Measurements from ENCODE around the gene SMCR8. TPM values are rescaled to one million over a fixed set of nuclear protein-coding genes. Genes with fewer than 3 reads are reported as not detected.

SMCR8 gene
- total RNA-seq, 1 donor from 2014 or later = 18.2 TPM

DNA sequence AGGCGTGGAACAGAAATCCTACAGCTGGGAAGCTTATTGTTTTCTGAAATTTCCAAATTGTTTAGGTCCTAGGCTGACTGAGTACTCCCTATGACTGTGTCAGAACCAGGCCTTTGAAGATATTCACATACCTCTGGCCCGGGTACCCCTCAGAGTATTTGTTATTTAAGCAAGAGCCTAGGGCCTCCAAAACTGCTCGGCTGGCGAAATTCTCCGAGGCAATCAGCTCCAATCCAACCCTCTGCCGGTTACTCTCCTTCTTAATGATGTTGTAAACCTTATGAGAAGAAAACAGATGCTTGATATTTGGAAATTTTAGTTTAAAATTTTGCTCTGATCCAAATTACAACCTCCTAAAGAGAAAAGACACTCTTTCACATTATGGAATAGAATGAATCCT is 38.4 kb downstream of the SMCR8 start:
- no peak overlapping the region for H3K27ac Mint-ChIP-seq
- no peaks in the 10 kb centered on the region for H3K27me3 Mint-ChIP-seq (ENCODE audit: low read depth)
- no peaks in the 10 kb centered on the region for H3K4me1 Mint-ChIP-seq
- H3K36me3 Mint-ChIP-seq = peaks cover 20% of the 10 kb centered on the region
- TF ChIP-seq, protein P1, sequence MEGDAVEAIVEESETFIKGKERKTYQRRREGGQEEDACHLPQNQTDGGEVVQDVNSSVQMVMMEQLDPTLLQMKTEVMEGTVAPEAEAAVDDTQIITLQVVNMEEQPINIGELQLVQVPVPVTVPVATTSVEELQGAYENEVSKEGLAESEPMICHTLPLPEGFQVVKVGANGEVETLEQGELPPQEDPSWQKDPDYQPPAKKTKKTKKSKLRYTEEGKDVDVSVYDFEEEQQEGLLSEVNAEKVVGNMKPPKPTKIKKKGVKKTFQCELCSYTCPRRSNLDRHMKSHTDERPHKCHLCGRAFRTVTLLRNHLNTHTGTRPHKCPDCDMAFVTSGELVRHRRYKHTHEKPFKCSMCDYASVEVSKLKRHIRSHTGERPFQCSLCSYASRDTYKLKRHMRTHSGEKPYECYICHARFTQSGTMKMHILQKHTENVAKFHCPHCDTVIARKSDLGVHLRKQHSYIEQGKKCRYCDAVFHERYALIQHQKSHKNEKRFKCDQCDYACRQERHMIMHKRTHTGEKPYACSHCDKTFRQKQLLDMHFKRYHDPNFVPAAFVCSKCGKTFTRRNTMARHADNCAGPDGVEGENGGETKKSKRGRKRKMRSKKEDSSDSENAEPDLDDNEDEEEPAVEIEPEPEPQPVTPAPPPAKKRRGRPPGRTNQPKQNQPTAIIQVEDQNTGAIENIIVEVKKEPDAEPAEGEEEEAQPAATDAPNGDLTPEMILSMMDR (IDR thresholded peaks at IDR 0.05; ENCODE audit: unreplicated experiment) = no peak
- no peak for DNase-seq (ENCODE audit: low spot score in 2 of 2, unreplicated experiment in 2 of 2)
- H3K4me3 Mint-ChIP-seq = no peak overlapping the region
- no peaks in the 10 kb centered on the region for H3K9me3 Mint-ChIP-seq

DNA sequence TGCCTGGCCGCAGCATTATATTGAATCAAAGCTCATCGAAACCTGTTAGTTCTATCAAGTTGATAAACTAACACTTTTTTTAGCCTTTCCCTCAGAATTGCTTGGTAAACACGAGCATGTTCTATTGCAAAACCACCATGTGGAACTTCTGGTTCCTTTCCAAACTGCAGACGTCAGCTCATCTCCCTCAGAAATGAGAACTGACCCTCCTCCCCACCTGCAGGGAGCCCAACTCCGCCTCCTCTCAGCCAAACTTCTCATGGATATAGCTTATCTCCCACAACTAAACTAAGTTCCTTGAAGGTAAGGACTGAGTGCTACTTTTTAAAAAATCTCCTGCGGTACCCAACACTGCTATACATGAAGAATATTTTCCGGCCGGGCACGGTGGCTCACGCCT is 41.5 kb downstream of the SMCR8 start:
- no peak for DNase-seq (ENCODE audit: low spot score in 2 of 2, unreplicated experiment in 2 of 2)
- H3K4me1 Mint-ChIP-seq = no peaks in the 10 kb centered on the region
- no peaks in the 10 kb centered on the region for H3K27me3 Mint-ChIP-seq (ENCODE audit: low read depth)
- H3K9me3 Mint-ChIP-seq = no peaks in the 10 kb centered on the region
- TF ChIP-seq, protein P1 (IDR thresholded peaks at IDR 0.05; ENCODE audit: unreplicated experiment) = no peak
- no peak overlapping the region for H3K27ac Mint-ChIP-seq
- peaks cover 20% of the 10 kb centered on the region for H3K36me3 Mint-ChIP-seq
- no peak overlapping the region for H3K4me3 Mint-ChIP-seq

DNA sequence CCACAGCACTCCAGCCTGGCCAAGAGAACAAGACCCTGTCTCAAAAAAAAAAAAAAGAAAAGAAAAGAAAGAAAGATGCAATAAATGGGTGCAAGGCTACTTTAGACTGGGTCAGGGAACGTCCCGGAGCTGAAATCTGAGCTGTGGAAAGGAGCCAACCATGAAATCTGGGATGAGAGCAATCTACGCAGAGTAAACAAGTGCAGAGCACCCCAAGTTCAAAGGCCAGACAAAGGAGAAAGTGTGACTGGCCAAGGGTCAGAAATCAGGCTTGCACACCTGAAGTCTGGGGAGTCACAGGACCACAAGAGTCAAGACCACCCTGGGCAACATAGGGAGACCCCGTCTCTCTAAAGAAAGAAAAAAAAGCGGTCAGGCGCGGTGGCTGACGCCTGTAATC is 45.4 kb downstream of the SMCR8 start:
- H3K27ac Mint-ChIP-seq = peak overlapping the region; percentile 21
- no peaks in the 10 kb centered on the region for H3K9me3 Mint-ChIP-seq
- H3K36me3 Mint-ChIP-seq = peaks cover 6% of the 10 kb centered on the region
- DNase-seq (ENCODE audit: low spot score in 2 of 2, unreplicated experiment in 2 of 2) = no peak
- TF ChIP-seq, protein P1 (IDR thresholded peaks at IDR 0.05; ENCODE audit: unreplicated experiment) = no peak
- H3K4me3 Mint-ChIP-seq = no peak overlapping the region
- H3K27me3 Mint-ChIP-seq (ENCODE audit: low read depth) = no peaks in the 10 kb centered on the region
- H3K4me1 Mint-ChIP-seq = peaks cover 15% of the 10 kb centered on the region

DNA sequence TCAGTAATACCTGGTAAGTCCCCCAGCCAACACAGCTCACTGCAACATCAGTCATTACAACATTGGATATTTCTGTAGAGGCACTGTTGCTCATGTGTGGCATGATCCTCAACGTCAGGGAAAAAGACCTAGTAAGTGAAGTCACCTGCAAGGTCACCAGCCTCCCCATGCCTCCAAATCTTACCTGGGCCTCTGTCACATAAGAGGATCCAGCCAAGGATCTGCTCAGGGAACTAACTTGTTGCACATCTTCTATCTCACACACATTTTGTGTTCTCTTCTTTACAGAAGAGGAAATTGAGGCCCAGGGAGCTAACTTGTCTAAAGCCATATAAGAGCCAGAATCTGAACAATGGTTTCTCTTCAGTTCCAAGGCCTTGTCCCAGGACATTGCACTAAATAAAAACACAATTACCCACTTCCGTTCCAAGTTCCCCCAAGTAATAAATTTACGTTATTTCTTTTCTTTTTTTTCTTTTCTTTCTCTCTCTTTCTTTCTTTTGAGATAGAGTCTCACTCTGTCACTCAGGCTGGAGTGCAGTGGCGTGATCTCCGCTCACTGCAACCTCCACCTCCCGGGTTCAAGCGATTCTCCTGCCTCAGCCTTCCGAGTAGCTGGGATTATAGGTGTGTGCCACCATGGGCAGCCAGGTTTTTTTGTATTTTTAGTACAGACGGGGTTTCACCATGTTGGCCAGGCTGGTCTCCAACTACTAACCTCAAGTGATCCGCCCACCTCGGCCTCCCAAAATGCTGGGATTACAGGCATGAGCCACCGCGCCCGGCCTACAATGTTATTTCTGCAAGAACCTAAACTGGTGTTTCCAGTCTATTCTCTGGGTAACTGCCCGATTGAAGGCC is 47.0 kb downstream of the SMCR8 start:
- Mint-ChIP-seq H3K9me3 (no peaks in the 10 kb centered on the region), H3K4me1 (peaks cover 15% of the 10 kb centered on the region), H3K27ac (peak overlapping the region; percentile 50), H3K36me3 (no peaks in the 10 kb centered on the region), H3K27me3 (ENCODE audit: low read depth) (no peaks in the 10 kb centered on the region), H3K4me3 (peak overlapping the region; percentile 86)
- DNase-seq (ENCODE audit: low spot score in 2 of 2, unreplicated experiment in 2 of 2) = no peak
- TF ChIP-seq, protein P1 (IDR thresholded peaks at IDR 0.05; ENCODE audit: unreplicated experiment) = no peak

DNA sequence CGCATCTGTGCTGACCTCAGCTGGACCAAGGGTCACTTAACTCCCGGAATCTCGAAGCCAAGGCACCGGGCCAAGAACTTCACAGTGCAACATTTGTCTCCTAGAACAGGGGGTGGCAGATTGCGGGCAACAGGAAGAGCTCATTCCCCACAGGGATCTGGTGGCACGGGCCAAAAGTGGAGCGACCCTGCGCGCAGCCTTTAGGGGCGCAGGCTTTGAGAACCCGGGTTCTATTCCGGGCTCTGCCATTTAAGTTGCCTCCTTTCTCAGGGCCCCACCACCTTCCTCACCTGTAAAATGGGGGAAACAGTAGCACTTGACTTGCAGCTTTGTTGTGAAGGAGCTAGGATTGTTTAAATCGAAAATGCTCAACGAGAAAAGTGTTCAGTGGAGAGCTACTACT is 47.6 kb downstream of the SMCR8 start:
- TF ChIP-seq, protein P1 (IDR thresholded peaks at IDR 0.05; ENCODE audit: unreplicated experiment) = no peak
- no peaks in the 10 kb centered on the region for H3K9me3 Mint-ChIP-seq
- H3K27ac Mint-ChIP-seq = peak overlapping the region; percentile 50
- no peaks in the 10 kb centered on the region for H3K27me3 Mint-ChIP-seq (ENCODE audit: low read depth)
- H3K4me1 Mint-ChIP-seq = peaks cover 15% of the 10 kb centered on the region
- peak overlapping the region; percentile 86 for H3K4me3 Mint-ChIP-seq
- DNase-seq (ENCODE audit: low spot score in 2 of 2, unreplicated experiment in 2 of 2) = no peak
- H3K36me3 Mint-ChIP-seq = no peaks in the 10 kb centered on the region

All from mesothelial cell of epicardium (in vitro differentiated cells).